Neural progenitor cell (in vitro differentiated cells): ENCODE results near the gene KIF26A.

ENCODE experiments used
- CTCF ChIP-seq: fragments of 200-600 bp; sonication (generic); IDR thresholded peaks from 2 replicates; pipeline ENCODE4 v1.5.1; 2017; ENCODE audit warnings: antibody characterized with exemption, mild to moderate bottlenecking
- EZH2phosphoT487 ChIP-seq: fragments of 200-600 bp; sonication (generic); IDR thresholded peaks from 2 replicates; pipeline ENCODE4 v1.6.1; 2017; ENCODE audit warnings: antibody characterized with exemption

- TF ChIP-seq CTCF (no peak), EZH2phosphoT487 (no peak)
Observed at GRCh38 chr14:104228716-104229533, 90.5 kb downstream of the KIF26A start.
